Natural killer cell (primary cell): ENCODE measurements around the gene NINJ1. TPM values are rescaled to one million over a fixed set of nuclear protein-coding genes. Genes with fewer than 3 reads are reported as not detected.

ENCODE experiments used
- ATAC-seq, 3 donors: fragments of 150-1000 bp in 2 of 3; fragments of 200-7000 bp in 1 of 3; cut with Tn5 transposase; 1 replicate in 1 of 3; 2 replicates in 2 of 3; pipeline ENCODE4 v1.10.0; 2021; ENCODE audit warnings: mild to moderate bottlenecking in 2 of 3, moderate library complexity in 2 of 3
- DNase-seq, 2 donors: peaks; one replicate each; pipeline versions ENCODE4 v3.0.0 to v3.0.0-alpha.2; 2013 to 2021; ENCODE audit warnings: mixed read lengths in 1 of 2
- H3K27ac ChIP-seq: one replicate; pipeline ENCODE4 v1.5.1; 2013; ENCODE audit warnings: mild to moderate bottlenecking, low read length
- H3K27me3 ChIP-seq: one replicate; pipeline ENCODE4 v1.6.1; 2013; ENCODE audit warnings: low read length; ENCODE audit not compliant: control insufficient read depth, insufficient read depth
- H3K36me3 ChIP-seq: one replicate; pipeline ENCODE4 v1.6.1; 2013; ENCODE audit warnings: low read length; ENCODE audit not compliant: control insufficient read depth, insufficient read depth
- H3K4me1 ChIP-seq: one replicate; pipeline ENCODE4 v1.6.1; 2013; ENCODE audit warnings: low read length; ENCODE audit not compliant: control insufficient read depth, insufficient read depth
- H3K4me3 ChIP-seq: one replicate; pipeline ENCODE4 v1.5.1; 2013; ENCODE audit warnings: low read length
- H3K9me3 ChIP-seq: one replicate; pipeline ENCODE4 v1.6.1; 2013; ENCODE audit warnings: low read length; ENCODE audit not compliant: control insufficient read depth, insufficient read depth
- H3K27ac Mint-ChIP-seq, 2 donors: one replicate each; pipeline ENCODE4 v1.8.0; 2022; ENCODE audit warnings: mild to moderate bottlenecking in 2 of 2, mixed read lengths in 2 of 2, moderate library complexity in 1 of 2
- H3K27me3 Mint-ChIP-seq, 2 donors: one replicate each; pipeline ENCODE4 v1.8.0; 2022; ENCODE audit warnings: low read depth in 2 of 2, mixed read lengths in 2 of 2
- H3K36me3 Mint-ChIP-seq: one replicate; pipeline ENCODE4 v1.8.0; 2022; ENCODE audit warnings: mixed read lengths
- H3K4me1 Mint-ChIP-seq, 2 donors: one replicate each; pipeline ENCODE4 v1.8.0; 2022; ENCODE audit warnings: mixed read lengths in 2 of 2
- H3K4me3 Mint-ChIP-seq: one replicate; pipeline ENCODE4 v1.8.0; 2022; ENCODE audit warnings: mild to moderate bottlenecking, moderate library complexity, mixed read lengths
- H3K9me3 Mint-ChIP-seq, 2 donors: one replicate each; pipeline ENCODE4 v1.8.0; 2022; ENCODE audit warnings: mixed read lengths in 2 of 2
- WGBS: methylation state at CpG from one replicate; pipeline ENCODE4 v1.1.7; 2013; ENCODE audit warnings: missing lambda C conversion rate; ENCODE audit not compliant: insufficient coverage; 5-methylcytosine and 5-hydroxymethylcytosine counted together
- intact Hi-C: fragments of 100-400 bp; cut with micrococcal nuclease; formaldehyde crosslinking; loops from one replicate; pipeline ENCODE4 v1.14.2; 2022
- total RNA-seq, 4 donors: library from RNA; stranded (reverse); fragments of 120-200 nt in 1 of 4; gene quantifications; one replicate each; pipeline versions ENCODE4 v1.2.3 to v1.2.4, GENCODE V29; 2013 to 2022
- TF ChIP-seq, protein P1 (sequence below): fragments of 200-600 bp; IDR thresholded peaks from one replicate; pipeline ENCODE4 v1.8.0; 2022; ENCODE audit warnings: antibody characterized with exemption

NINJ1 gene
- total RNA-seq, 3 donors from 2014 or later (not counting 1 experiment from before 2014, with no cell fraction given), result 87.3 to 121 (median 93.8) TPM

DNA sequence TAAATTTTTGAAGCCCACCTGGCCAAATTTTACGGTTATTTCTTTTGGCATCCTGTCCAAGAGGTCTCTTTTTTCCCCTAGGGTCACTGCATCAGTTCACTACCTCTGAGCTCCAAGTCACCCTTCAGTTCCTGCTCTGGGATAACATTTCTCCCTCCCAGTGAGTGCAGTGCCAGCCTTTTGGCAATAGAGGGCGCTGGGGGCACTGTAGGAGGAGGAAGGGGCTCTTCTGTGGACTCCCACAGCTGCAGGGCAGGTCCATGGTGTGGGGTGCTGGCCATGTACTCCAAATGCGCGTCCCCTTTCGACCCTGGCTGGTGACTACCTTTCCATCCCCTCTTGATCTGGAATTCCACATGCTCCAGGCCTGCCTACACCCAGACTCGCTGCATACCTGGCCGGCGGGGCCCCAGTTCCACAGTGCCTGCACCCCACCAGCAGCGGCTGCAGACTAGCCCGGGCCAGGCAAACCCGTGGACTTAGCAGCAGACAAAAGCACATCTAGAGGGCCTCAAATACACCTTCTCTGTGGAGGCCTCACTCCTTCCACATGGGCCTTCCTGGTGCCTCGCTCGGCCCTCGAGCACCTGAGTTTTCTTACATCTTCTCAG, 20.3 kb upstream of the NINJ1 start:
- Mint-ChIP-seq H3K4me1 (no peaks in the 10 kb centered on the region), H3K27me3 (no peaks in the 10 kb centered on the region), H3K9me3 (no peaks in the 10 kb centered on the region), H3K36me3 (no peaks in the 10 kb centered on the region), H3K27ac (no peak overlapping the region), H3K4me3 (no peak overlapping the region)
- Histone ChIP-seq H3K4me1 (no peaks in the 10 kb centered on the region), H3K27ac (no peak overlapping the region), H3K9me3 (no peaks in the 10 kb centered on the region), H3K4me3 (no peak overlapping the region), H3K36me3 (no peaks in the 10 kb centered on the region), H3K27me3 (no peaks in the 10 kb centered on the region)
- TF ChIP-seq, protein P1, sequence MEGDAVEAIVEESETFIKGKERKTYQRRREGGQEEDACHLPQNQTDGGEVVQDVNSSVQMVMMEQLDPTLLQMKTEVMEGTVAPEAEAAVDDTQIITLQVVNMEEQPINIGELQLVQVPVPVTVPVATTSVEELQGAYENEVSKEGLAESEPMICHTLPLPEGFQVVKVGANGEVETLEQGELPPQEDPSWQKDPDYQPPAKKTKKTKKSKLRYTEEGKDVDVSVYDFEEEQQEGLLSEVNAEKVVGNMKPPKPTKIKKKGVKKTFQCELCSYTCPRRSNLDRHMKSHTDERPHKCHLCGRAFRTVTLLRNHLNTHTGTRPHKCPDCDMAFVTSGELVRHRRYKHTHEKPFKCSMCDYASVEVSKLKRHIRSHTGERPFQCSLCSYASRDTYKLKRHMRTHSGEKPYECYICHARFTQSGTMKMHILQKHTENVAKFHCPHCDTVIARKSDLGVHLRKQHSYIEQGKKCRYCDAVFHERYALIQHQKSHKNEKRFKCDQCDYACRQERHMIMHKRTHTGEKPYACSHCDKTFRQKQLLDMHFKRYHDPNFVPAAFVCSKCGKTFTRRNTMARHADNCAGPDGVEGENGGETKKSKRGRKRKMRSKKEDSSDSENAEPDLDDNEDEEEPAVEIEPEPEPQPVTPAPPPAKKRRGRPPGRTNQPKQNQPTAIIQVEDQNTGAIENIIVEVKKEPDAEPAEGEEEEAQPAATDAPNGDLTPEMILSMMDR, result peak; percentile 43
- ATAC-seq (peak; percentile 64 to 70 (median 70)), DNase-seq (peak in 1 of 2 donors; percentile 64)
- WGBS, result 86% methylated on average over 14 of the region's 14 CpGs
- intact Hi-C loops, result loop anchor here (10.0 kb wide), 1 partner anchor 410 kb away; no protein-coding TSS in a partner anchor

DNA sequence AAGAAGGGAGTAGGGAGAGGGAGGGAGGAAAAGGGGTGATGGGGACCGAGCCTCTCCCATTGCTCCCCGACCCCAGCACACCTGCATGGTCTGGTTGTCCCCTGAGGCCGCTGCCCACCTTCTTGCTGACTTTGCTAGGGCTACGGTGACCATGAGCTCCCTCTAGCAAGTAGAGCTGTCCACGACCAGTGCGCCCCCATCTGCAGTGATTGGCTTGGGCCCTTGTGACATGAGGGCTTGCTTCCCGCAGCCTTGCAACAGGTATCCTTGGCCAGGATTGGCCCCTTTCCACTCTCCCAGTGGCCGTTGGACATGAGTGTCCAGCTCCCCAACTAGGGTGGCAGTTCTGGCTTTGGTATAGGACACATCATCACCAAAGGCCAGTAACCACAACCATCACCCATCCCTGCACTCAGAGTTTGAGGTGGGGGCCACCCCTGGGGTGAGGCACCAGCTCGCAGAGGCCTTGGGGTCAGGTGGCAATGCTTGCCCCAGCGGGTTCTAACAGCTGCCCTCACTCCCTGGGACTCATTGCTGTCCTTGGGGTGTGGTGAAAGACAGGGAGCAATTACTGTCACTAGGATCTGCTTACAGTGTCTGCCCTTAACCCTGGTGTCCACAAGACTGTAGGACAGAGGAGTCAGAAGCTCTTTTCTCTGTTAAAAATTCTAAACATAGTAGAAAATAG, 17.2 kb upstream of the NINJ1 start:
- Mint-ChIP-seq H3K4me1 (no peaks in the 10 kb centered on the region), H3K4me3 (no peak overlapping the region), H3K27me3 (no peaks in the 10 kb centered on the region), H3K27ac (no peak overlapping the region), H3K36me3 (no peaks in the 10 kb centered on the region), H3K9me3 (no peaks in the 10 kb centered on the region)
- no peaks in the 10 kb centered on the region for H3K4me1 ChIP-seq
- no peak for DNase-seq
- no peaks in the 10 kb centered on the region for H3K9me3 ChIP-seq
- H3K27me3 ChIP-seq, result no peaks in the 10 kb centered on the region
- intact Hi-C loops, result loop anchor here (10.0 kb wide), 1 partner anchor 414 kb away; no protein-coding TSS in a partner anchor
- 87% methylated on average over 10 of the region's 10 CpGs for WGBS
- no peak for ATAC-seq
- H3K27ac ChIP-seq, result no peak overlapping the region
- TF ChIP-seq, protein P1, result no peak
- H3K36me3 ChIP-seq, result no peaks in the 10 kb centered on the region
- H3K4me3 ChIP-seq, result no peak overlapping the region

DNA sequence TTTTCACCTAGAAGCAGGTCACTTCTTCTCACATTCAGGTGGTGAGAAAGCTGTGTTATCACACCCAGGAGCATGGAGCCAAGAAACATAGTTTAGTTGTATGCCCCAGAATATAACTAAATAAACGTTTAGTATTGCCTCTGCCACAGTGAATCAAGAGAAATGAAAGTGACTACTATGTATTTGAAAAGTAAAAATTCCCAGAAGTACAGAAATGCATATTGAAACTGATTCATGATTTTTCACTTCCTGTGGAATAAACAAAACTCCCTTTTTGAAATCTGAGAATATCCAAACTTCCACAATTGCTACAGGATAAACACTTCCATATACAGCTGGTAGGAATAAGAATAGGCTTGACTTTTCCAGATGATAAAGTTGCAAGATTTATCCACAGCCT, 15.3 kb upstream of the NINJ1 start:
- WGBS, result no CpG with 5 or more reads among the region's 1 CpG
- Histone ChIP-seq H3K4me1 (peaks cover 4% of the 10 kb centered on the region), H3K27me3 (no peaks in the 10 kb centered on the region), H3K9me3 (no peaks in the 10 kb centered on the region), H3K4me3 (no peak overlapping the region), H3K27ac (no peak overlapping the region), H3K36me3 (no peaks in the 10 kb centered on the region)
- Mint-ChIP-seq H3K4me1 (peaks cover 1 to 3% of the 10 kb centered on the region in 2 donors), H3K4me3 (no peak overlapping the region), H3K27ac (no peak overlapping the region), H3K27me3 (no peaks in the 10 kb centered on the region), H3K36me3 (no peaks in the 10 kb centered on the region), H3K9me3 (no peaks in the 10 kb centered on the region)
- TF ChIP-seq, protein P1, result no peak
- ATAC-seq (no peak), DNase-seq (no peak)
- intact Hi-C loops, result no loop called here
